A673 (cell line): ENCODE data around the gene CHMP6. TPM values are rescaled to one million over a fixed set of nuclear protein-coding genes. Genes with fewer than 3 reads are reported as not detected.

Experiments
- BruUV-seq: library from RNA; stranded (reverse); fragments of 400-500 nt; replicated peaks from 2 replicates; lab custom pipeline; 2021; lab: Mats Ljungman, UMichigan
- CTCF ChIA-PET: fragments of 300-600 bp; sonication (Branson Sonifier 250); formaldehyde crosslinking; loops from one replicate; lab custom pipeline; 2022; ENCODE audit warnings: antibody characterized with exemption; lab: Charles Lee
- POLR2A ChIA-PET: fragments of 300-600 bp; sonication (Branson Sonifier 250); formaldehyde crosslinking; loops from one replicate; lab custom pipeline; 2022; ENCODE audit warnings: antibody characterized with exemption; ENCODE audit not compliant: low non-redundant PET; lab: Charles Lee
- DNase-seq: peaks from one replicate; pipeline ENCODE4 v3.0.0-alpha.2; 2015; ENCODE audit warnings: low spot score
- H3K27ac ChIP-seq: fragments of 200-600 bp; sonication (generic); 2 replicates; pipeline ENCODE4 v1.5.1; 2016; ENCODE audit warnings: mixed run types, low read depth, mild to moderate bottlenecking, mixed read lengths, antibody characterized with exemption, low read length; ENCODE audit not compliant: poor library complexity, severe bottlenecking
- H3K27me3 ChIP-seq: fragments of 200-600 bp; sonication (generic); replicated peaks from 2 replicates; pipeline ENCODE4 v1.6.1; 2017; ENCODE audit warnings: mixed run types, low read depth, mild to moderate bottlenecking, mixed read lengths, antibody characterized with exemption, low read length; ENCODE audit not compliant: insufficient read depth, poor library complexity
- H3K36me3 ChIP-seq: fragments of 200-600 bp; sonication (generic); 2 replicates; pipeline ENCODE4 v1.6.1; 2016; ENCODE audit warnings: mixed run types, mild to moderate bottlenecking, mixed read lengths, antibody characterized with exemption, low read length; ENCODE audit not compliant: insufficient read depth, poor library complexity, severe bottlenecking
- H3K4me1 ChIP-seq: fragments of 200-600 bp; sonication (generic); 2 replicates; pipeline ENCODE4 v1.6.1; 2017; ENCODE audit warnings: mixed run types, mild to moderate bottlenecking, mixed read lengths, antibody characterized with exemption, low read length; ENCODE audit not compliant: insufficient read depth, poor library complexity, severe bottlenecking
- H3K4me3 ChIP-seq: fragments of 200-600 bp; sonication (generic); 2 replicates; pipeline ENCODE4 v1.5.1; 2016; ENCODE audit warnings: low read depth, mixed run types, mild to moderate bottlenecking, mixed read lengths, low read length; ENCODE audit not compliant: poor library complexity, severe bottlenecking
- H3K9me3 ChIP-seq: fragments of 200-600 bp; sonication (generic); 2 replicates; pipeline ENCODE4 v1.6.1; 2016; ENCODE audit warnings: mixed run types, low read depth, mild to moderate bottlenecking, mixed read lengths, antibody characterized with exemption, low read length; ENCODE audit not compliant: poor library complexity, severe bottlenecking
- EZH2 ChIP-seq: fragments of 200-600 bp; sonication (generic); IDR thresholded peaks from 2 replicates; pipeline ENCODE4 v1.6.1; 2017; ENCODE audit warnings: borderline replicate concordance, low read depth, mild to moderate bottlenecking, mixed read lengths, antibody characterized with exemption, low read length; ENCODE audit not compliant: poor library complexity, severe bottlenecking
- intact Hi-C: fragments of 100-400 bp; cut with micrococcal nuclease; formaldehyde crosslinking; loops from one replicate; pipeline ENCODE4 v1.10.0; 2022; ENCODE audit not compliant: unreplicated experiment
- total RNA-seq: library from RNA; stranded (reverse); gene quantifications from 2 replicates; pipeline ENCODE4 v1.2.3, GENCODE V29; 2021
- TF ChIP-seq, protein P1 (sequence below): fragments of 300-800, 200-600 bp; sonication (generic); conservative IDR thresholded peaks from 2 replicates; pipeline ENCODE4 v1.5.1; 2017; ENCODE audit warnings: low read depth, mild to moderate bottlenecking, antibody characterized with exemption, low read length, moderate library complexity, mixed read lengths

CHMP6 gene
- total RNA-seq, 1 experiment from 2014 or later: 18.7 TPM

DNA sequence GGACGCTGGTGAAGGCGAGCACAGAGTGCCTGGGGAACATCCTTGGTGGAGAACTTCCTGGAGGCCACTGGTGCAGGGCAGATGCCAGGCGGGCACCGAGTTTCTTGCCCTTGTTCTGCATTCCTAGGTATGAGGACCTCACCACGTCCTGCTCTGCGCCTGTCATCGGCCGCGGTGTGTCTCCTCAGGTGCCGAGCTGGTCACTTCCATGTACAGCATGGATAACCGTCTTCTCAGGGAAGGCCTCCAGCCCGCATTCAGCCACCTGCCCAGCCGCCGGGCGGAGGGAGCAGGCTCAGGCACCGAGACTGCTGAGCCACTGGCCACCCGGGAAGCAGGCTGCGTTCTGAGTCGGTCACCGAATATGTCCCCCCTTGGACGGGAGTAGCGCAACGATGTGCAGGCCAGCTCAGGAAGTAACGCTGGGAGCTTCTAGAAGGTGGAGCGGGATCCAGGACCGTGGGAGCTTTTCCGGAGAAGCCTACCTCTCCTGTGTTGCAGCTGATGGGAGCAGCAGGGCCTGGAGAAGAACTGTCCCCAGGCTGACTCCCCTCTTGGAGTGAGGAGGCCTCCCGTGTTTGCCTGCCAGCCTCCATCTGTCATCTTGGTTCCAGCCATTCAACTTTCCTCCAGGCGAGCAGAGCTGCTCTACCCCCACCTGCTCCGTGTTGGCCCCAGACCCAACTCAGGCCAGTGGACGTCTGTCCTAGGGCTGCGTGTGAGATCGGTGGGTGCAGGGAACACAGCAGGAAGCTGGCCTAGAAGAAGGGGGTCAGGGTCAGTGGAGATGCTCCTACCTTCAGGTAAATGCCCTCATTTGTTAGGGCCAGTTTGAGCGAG lies 41.2 kb downstream of the CHMP6 start:
- CTCF ChIA-PET: no interaction called here
- H3K4me3 ChIP-seq: no peak overlapping the region

DNA sequence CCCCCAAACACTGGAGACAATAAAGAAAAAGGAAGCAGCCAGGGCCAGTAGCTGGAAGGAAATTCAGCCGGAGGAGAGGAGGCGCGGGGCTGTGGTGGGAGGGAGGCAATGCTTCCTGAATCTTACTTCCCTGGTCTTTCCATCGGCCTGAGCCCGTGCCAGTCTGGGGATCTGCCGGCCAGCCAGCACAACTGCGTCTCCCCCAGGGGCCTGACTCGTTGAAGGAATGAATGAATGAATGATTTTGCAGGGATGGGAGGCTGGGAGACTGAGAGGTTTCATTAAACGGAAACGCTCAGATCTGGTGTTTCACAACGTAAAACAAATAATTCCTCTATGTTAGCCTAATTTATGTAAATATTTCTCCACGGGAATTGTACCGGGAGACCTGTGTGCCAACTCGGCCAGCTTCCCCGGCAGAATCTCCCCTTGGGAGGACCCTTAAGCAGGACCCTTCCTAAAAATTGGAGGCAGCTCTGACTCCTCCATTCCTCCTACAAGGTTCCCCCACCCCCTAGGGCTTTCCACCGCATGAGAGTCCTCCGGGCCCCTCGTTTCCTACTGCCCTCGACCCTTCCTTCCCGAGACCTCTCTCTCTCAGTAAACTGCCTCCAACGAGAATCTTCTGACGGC lies 42.0 kb downstream of the CHMP6 start:
- TF ChIP-seq, protein P1, sequence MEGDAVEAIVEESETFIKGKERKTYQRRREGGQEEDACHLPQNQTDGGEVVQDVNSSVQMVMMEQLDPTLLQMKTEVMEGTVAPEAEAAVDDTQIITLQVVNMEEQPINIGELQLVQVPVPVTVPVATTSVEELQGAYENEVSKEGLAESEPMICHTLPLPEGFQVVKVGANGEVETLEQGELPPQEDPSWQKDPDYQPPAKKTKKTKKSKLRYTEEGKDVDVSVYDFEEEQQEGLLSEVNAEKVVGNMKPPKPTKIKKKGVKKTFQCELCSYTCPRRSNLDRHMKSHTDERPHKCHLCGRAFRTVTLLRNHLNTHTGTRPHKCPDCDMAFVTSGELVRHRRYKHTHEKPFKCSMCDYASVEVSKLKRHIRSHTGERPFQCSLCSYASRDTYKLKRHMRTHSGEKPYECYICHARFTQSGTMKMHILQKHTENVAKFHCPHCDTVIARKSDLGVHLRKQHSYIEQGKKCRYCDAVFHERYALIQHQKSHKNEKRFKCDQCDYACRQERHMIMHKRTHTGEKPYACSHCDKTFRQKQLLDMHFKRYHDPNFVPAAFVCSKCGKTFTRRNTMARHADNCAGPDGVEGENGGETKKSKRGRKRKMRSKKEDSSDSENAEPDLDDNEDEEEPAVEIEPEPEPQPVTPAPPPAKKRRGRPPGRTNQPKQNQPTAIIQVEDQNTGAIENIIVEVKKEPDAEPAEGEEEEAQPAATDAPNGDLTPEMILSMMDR: no peak
- TF ChIP-seq EZH2: no peak
- no TSS peak for BruUV-seq

More for the DNA sequence above, 41.2 kb downstream of the CHMP6 start:
- no peaks in the 10 kb centered on the region for H3K36me3 ChIP-seq
- H3K27me3 ChIP-seq: no peaks in the 10 kb centered on the region
- H3K4me1 ChIP-seq: peaks cover 29% of the 10 kb centered on the region
- TF ChIP-seq EZH2: no peak
- TF ChIP-seq, protein P1: no peak
- no peak for DNase-seq
- intact Hi-C loops: no loop called here
- no TSS peak for BruUV-seq
- no peaks in the 10 kb centered on the region for H3K9me3 ChIP-seq
- H3K27ac ChIP-seq: no peak overlapping the region
- POLR2A ChIA-PET: no interaction called here

DNA sequence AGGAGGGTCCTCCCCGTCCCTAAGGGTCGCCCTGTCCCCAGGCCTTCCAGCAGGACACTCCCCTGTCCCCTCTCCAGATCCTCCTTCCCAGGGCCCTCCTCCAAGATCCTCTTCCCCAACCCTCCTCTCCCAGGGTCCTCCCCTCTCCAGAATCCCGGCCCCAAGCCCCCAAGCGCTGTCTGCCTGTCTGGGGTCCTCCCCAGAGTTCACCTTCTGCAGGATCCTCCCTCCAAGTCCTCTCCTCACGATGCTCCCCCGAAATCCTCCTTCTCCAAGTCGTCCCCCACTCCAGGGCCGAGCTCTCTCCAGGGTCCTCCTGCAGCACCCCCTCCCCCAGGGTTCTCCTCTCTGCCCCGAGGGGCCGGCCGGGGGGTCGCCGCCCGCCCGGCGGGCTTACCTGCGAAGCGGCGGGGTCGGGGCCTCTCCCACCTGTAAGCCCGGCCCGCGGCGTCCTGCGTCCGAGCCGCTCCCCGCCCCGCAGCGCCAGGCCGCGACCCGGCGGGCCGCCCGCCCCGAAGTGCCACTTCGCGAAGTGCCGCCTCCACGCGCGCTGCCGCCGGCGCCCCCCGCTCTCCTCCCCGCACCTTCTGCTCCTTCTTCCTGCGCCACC lies 42.6 kb downstream of the CHMP6 start:
- peak overlapping the region; percentile 91 for H3K4me3 ChIP-seq
- peaks cover 23% of the 10 kb centered on the region for H3K4me1 ChIP-seq
- TF ChIP-seq, protein P1: no peak
- no peak for TF ChIP-seq EZH2
- no peaks in the 10 kb centered on the region for H3K9me3 ChIP-seq
- intact Hi-C loops: no loop called here
- peak; percentile 33 for DNase-seq
- peak overlapping the region; percentile 70 for H3K27ac ChIP-seq
- BruUV-seq: no TSS peak
- no peaks in the 10 kb centered on the region for H3K36me3 ChIP-seq
- no peaks in the 10 kb centered on the region for H3K27me3 ChIP-seq
- ChIA-PET POLR2A (interaction anchor here (0.6 kb wide), 1 partner anchor 361 kb away, joined by 3 read pairs; no protein-coding TSS in a partner anchor), CTCF (no interaction called here)

More for the DNA sequence above, 42.0 kb downstream of the CHMP6 start:
- ChIA-PET POLR2A (no interaction called here), CTCF (no interaction called here)
- H3K27ac ChIP-seq: peak overlapping the region; percentile 70
- intact Hi-C loops: no loop called here
- peaks cover 21% of the 10 kb centered on the region for H3K4me1 ChIP-seq
- no peaks in the 10 kb centered on the region for H3K9me3 ChIP-seq
- peak overlapping the region; percentile 91 for H3K4me3 ChIP-seq
- no peak for DNase-seq
- no peaks in the 10 kb centered on the region for H3K36me3 ChIP-seq
- H3K27me3 ChIP-seq: no peaks in the 10 kb centered on the region
